Suppressor macrophage treated with lipopolysaccharide for 4 hours (primary cell): ENCODE measurements around the gene SMOC1.

Experiments used
- DNase-seq: peaks from one replicate; pipeline ENCODE4 v3.0.0-alpha.2; 2020

The SMOC1 gene

GRCh38 chr14:69983317-69983716, 104.1 kb downstream of the SMOC1 start:
- no peak for DNase-seq

DNA sequence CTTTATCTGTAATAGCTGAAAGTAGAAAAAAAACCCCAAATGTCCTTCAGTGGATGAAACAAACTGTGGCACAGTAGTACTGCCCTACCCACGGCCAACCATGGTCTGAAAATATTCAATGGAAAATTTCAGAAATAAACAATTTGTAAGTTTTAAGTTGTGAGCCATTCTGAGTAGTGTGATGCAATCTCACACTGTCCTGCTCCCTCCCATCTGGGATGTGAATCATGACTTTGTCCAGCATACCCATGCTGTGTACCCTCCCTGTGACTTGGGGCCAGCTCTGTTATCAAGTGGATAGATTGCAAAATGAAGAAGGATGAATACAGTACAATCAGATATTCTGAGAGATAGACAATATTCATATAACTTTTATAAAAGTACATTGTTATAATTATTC, 106.2 kb downstream of the SMOC1 start:
- no peak for DNase-seq

DNA sequence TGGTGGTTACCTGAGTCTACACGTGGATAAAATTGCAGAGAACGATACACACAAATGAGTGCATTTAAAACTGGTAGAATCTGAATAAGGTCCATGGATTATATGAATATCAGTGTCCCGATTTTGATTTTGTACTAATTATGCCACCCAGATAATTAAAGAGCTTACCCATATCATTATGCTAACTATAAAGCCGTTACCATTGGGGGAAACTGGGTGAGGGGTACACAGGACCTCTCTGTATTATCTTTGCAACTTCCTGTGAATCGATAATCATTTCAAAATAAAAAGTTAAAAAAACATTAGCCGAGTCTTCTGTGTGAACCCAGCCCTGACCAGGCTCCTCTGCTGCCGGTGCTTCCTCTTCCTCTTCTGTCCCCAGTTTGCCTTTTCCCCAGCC, 107.1 kb downstream of the SMOC1 start:
- DNase-seq = no peak

GRCh38 chr14:69987406-69988121, 108.3 kb downstream of the SMOC1 start:
- no peak for DNase-seq

GRCh38 chr14:69988979-69989378, 109.8 kb downstream of the SMOC1 start:
- DNase-seq = no peak

DNA sequence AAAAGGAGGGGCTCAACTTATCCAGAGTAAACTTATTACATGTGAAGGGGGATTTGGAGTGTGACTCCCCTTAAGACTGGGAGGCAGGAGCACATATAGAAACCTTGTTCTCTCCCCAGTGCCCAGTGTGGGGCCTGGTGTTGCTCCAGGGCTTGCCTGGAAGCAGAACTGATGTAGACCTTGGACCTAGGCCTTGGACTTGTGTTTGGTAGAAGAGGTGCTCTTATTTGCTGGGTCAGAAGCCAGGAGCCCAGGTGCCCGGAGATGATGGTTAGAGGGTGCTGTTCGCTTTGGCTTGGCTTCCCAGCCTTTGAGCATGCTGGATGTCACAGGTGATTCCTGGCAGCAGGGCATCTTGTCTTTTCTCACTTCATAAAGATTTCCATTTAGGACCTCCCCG, 110.4 kb downstream of the SMOC1 start:
- no peak for DNase-seq

GRCh38 chr14:69990323-69990722, 111.1 kb downstream of the SMOC1 start:
- no peak for DNase-seq

GRCh38 chr14:69991422-69991821, 112.2 kb downstream of the SMOC1 start:
- DNase-seq = no peak

DNA sequence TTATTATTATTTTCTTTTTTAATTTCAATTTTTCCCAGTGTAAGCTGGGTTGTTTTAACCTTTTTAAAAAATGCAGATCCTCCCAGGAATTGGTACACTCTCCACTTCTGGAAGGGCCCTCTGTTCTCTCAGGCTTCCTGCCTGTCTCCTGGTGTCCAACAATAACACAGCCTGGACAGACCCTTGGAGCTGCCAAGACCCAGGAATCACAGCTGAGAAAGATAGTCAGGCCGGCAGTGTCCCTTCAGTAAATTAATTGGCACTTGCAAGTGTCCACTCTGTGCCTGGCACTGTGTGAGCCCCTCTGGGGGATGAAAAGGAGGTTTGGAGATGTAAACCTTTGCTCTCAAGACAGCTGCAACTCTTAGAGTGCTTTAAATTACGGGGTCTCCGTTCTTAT, 113.3 kb downstream of the SMOC1 start:
- no peak for DNase-seq

DNA sequence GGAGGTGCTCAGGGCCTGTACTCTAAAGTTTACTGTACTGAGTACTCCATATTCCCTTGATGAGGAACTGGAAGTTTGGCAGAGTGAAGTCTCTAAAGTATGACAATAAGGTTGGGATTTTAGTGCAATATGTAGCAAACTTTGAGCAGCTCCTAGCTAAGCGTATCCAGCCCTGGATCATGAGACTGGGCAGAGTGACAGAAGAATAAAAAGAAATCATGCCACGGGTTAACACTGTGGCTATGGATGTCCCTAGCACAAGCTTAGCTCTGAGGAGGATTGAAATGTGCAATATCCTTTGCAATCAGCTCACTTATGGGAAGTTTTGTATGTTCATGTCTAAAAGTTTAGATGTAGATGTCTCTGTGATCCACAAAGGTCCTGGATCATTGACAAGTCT, 114.1 kb downstream of the SMOC1 start:
- DNase-seq = no peak

- DNase-seq = no peak
These were observed 114.8 kb downstream of the SMOC1 start for GRCh38 chr14:69994002-69994401.

- peak; percentile 34 for DNase-seq
These were observed 117.0 kb downstream of the SMOC1 start for GRCh38 chr14:69996216-69996615.

DNA sequence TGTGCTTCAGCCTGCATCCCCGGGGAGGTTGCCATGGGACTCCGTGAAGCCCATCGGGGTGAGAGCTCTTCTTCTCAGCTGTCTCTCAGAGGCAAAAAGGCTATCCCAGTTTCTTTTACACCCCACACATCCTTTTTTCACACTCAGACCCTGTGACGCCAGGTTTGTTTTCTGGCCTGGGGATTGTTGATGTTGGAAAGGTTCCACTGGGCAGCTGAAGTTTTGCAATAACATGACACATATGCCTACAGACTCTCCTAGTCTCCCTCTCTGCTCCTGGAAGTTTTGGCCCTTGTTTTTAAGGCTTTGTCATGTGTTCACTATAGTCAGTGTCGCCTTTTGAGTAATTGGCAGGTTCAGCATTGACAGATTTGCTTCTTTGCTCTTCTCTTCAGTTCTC, 118.6 kb downstream of the SMOC1 start:
- DNase-seq = no peak

- DNase-seq = no peak
These were observed 120.1 kb downstream of the SMOC1 start for GRCh38 chr14:69999261-69999674.

GRCh38 chr14:70000601-70001000, 121.4 kb downstream of the SMOC1 start:
- DNase-seq = no peak

GRCh38 chr14:70002589-70003346, 123.6 kb downstream of the SMOC1 start:
- DNase-seq = no peak

DNA sequence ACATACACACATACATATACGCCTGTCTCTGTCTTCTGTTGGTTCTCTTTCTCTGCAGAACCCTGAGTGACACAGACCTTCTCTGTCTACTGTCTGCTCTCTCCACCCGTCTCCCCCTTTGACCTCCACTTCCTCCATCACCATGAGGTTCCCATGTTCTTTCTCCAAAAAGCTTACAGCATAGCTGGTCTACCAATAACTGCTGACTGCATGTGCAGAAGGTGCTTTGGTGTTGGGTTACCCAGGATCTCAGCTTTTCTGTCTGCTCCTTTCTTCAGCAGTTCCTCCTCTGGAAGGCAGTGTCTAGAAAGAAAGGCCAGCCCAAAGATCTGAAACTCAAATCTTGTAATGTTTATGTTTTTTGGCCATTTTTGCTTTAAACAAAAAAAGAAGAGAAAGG, 125.6 kb downstream of the SMOC1 start:
- no peak for DNase-seq

GRCh38 chr14:70005281-70005805, 126.1 kb downstream of the SMOC1 start:
- no peak for DNase-seq

DNA sequence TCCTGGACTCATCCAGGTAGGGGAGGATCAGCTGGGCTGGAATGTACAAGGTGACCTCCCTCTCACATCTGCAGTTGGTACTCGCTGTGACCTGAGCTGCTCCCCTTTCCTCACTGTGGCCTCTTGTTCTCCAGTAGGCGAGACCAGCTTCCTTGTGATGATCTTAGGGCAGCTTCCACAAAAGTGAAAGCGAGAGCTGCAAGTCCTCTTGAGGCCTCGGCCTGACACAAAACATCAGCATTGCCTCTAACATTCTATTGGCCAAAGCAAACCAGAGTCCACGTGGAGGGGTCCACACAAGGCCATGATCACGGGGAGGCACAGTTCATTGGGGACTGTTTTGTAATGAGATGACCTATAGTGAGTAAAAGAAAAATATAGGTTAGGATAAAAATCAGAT, 127.5 kb downstream of the SMOC1 start:
- DNase-seq = peak; percentile 21

DNA sequence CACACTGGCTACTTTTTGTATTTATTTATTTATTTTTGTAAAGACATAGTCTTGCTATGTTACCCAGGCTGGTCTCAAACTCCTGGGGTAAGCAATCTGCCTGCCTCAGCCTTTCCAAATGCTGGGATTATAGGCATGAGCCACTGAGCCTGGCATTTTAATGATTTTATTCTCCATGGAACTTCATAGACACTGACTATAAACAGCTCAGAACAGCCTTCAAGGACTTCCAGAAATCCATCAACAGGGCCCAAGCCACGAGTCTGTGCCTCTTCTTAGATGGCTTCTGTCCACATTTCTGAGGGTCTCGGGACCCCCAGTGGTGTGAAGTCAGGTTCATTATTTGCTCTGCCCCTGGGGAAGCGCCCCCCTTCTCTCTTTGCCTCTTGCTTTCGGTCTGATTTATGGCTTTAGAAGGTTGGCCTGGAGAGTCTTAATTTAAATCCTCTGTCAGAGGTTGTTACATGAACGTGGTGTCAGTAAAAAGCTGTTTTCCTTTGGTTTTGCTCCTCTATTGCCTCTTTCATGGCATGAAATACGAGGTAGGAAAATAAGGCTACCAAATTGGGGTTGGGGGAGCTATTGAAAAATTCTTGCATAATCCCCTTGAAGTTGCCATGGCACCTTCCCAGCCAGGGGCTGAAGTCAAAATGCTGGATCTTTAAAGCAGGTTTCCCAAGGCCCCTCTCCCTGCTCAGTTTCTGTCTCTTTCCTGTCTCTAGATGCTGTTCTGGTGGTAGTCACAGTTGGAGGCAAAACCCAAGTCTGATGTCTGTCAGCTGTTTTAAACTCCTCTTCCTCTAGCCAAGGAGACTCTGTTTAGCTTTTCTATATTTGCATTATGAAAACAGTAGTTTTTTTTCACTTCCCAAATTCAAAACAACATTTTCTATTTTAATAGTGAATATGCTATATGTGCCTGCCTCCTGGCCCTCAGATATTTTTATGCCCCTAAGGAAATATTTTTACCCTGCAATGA, 129.4 kb downstream of the SMOC1 start:
- DNase-seq = no peak

- no peak for DNase-seq
These were observed 130.7 kb downstream of the SMOC1 start for GRCh38 chr14:70009961-70010360.

DNA sequence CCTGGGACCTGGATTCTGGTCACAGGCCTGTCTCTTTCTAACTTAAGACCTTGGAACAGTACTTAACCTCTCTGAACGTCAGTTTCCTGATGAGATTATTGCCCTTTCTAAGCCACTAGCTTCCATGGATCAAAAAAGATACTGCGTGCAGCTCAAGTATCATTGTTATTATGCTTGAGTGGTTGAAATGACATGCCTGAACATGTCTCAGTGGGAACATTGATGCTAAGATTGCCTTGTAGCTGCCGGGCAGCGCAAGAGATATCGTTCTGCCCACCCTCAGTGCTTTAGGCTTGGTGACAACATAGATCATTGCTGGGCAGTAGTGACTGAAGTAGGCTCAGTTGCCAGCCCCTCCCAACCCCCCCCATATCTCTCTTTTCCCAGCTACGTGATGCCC, 131.9 kb downstream of the SMOC1 start:
- no peak for DNase-seq

DNA sequence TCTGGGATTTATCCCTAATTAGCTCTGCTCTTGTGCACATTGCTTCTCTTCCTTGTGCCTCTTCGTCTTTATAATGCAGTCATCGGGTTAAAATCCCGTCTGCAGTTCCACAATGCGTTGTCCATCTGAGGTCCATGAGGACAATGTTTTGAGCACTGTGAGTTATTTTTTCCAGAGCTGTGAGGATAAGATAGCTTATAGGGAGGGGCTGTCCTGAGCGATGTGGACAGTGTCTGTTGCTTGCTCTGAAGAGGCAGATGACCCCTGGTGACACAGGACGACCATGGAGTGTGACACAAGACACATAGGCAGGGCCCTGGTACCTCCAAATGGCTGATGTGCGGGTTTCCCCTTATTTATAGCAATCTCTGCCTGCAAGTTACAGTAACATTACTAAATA, 132.5 kb downstream of the SMOC1 start:
- DNase-seq = no peak
